ENCODE measurements around the gene MYRF.

MYRF gene

DNA sequence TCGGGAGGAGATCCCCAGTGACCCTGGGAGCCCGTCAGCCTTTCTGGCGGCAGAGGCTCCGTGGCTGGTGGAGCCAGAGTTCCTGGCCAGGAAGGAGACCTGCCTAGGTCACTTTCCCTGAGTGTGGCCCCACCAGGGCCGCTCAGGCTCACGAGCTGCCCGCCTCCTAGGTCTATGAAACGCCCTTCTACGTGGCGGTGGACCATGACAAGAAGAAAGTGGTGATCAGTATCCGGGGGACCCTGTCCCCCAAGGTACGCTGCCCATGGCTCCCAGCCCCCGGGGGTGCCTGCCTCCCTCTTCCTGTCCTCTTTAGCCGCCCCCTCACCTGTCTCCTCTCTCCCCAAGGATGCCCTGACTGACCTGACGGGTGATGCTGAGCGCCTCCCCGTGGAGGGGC, 17.0 kb upstream of the MYRF start:
- Histone ChIP-seq H3K27me3 (ENCODE audit: control insufficient read depth, insufficient read depth, low read length) (no peaks in the 10 kb centered on the region), H3K9me3 (ENCODE audit: control insufficient read depth, low read length) (no peaks in the 10 kb centered on the region), H3K4me1 (ENCODE audit: control insufficient read depth, insufficient read depth, low read length) (peaks cover 4% of the 10 kb centered on the region), H3K9ac (ENCODE audit: low read length) (no peak overlapping the region), H3K36me3 (ENCODE audit: control insufficient read depth, insufficient read depth, low read length) (no peaks in the 10 kb centered on the region), H3K4me3 (ENCODE audit: low read length) (no peak overlapping the region)

- Histone ChIP-seq H3K9ac (ENCODE audit: low read length) (no peak overlapping the region), H3K4me3 (ENCODE audit: low read length) (no peak overlapping the region), H3K36me3 (ENCODE audit: control insufficient read depth, insufficient read depth, low read length) (no peaks in the 10 kb centered on the region), H3K9me3 (ENCODE audit: control insufficient read depth, low read length) (no peaks in the 10 kb centered on the region), H3K27me3 (ENCODE audit: control insufficient read depth, insufficient read depth, low read length) (no peaks in the 10 kb centered on the region), H3K4me1 (ENCODE audit: control insufficient read depth, insufficient read depth, low read length) (peaks cover 4% of the 10 kb centered on the region)
Measured at GRCh38 chr11:61736310-61736709, 16.1 kb upstream of the MYRF start.

DNA sequence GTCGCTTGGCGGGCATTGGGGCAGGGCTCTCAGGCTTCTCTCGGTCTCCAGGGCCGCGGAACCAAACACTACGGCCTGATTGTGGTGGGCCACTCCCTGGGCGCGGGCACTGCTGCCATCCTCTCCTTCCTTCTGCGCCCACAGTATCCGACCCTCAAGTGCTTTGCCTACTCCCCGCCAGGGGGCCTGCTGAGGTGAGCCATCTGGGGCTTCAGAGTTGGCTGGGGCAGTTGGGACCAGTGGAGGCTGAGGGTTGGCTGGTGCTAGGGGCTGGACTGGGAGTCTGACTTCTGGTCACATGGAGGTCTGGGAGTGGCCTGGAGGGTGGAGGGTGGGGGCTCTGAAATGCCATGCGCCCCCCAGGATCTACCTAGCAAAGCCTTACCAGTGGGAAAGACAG, 15.3 kb upstream of the MYRF start:
- Histone ChIP-seq H3K27me3 (ENCODE audit: control insufficient read depth, insufficient read depth, low read length) (no peaks in the 10 kb centered on the region), H3K4me3 (ENCODE audit: low read length) (no peak overlapping the region), H3K36me3 (ENCODE audit: control insufficient read depth, insufficient read depth, low read length) (no peaks in the 10 kb centered on the region), H3K4me1 (ENCODE audit: control insufficient read depth, insufficient read depth, low read length) (peaks cover 6% of the 10 kb centered on the region), H3K9ac (ENCODE audit: low read length) (no peak overlapping the region), H3K9me3 (ENCODE audit: control insufficient read depth, low read length) (no peaks in the 10 kb centered on the region)

- Histone ChIP-seq H3K4me1 (ENCODE audit: control insufficient read depth, insufficient read depth, low read length) (peaks cover 10% of the 10 kb centered on the region), H3K9ac (ENCODE audit: low read length) (no peak overlapping the region), H3K9me3 (ENCODE audit: control insufficient read depth, low read length) (no peaks in the 10 kb centered on the region), H3K4me3 (ENCODE audit: low read length) (no peak overlapping the region), H3K36me3 (ENCODE audit: control insufficient read depth, insufficient read depth, low read length) (no peaks in the 10 kb centered on the region), H3K27me3 (ENCODE audit: control insufficient read depth, insufficient read depth, low read length) (no peaks in the 10 kb centered on the region)
Measured at GRCh38 chr11:61737636-61738386, 14.6 kb upstream of the MYRF start.

GRCh38 chr11:61738776-61739175, 13.7 kb upstream of the MYRF start:
- H3K36me3 ChIP-seq (ENCODE audit: control insufficient read depth, insufficient read depth, low read length): no peaks in the 10 kb centered on the region
- no peak overlapping the region for H3K4me3 ChIP-seq (ENCODE audit: low read length)
- H3K9me3 ChIP-seq (ENCODE audit: control insufficient read depth, low read length): no peaks in the 10 kb centered on the region
- H3K4me1 ChIP-seq (ENCODE audit: control insufficient read depth, insufficient read depth, low read length): peaks cover 6% of the 10 kb centered on the region
- H3K9ac ChIP-seq (ENCODE audit: low read length): no peak overlapping the region
- H3K27me3 ChIP-seq (ENCODE audit: control insufficient read depth, insufficient read depth, low read length): no peaks in the 10 kb centered on the region

DNA sequence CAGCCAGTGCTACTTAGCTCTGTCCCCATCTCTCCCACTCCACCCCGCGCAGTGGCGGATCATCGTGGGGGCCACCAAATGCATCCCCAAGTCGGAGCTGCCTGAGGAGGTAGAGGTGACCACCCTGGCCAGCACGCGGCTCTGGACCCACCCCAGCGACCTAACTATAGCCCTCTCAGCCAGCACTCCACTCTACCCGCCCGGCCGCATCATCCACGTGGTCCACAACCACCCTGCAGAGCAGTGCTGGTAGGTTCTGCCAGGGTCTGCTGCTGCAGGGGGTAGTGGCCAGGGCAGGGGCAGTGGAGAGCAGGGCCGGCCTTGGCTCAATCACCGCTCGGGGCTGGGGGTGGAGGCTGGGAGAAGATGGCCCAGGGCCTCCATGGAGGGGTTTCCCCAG, 13.0 kb upstream of the MYRF start:
- Histone ChIP-seq H3K4me1 (ENCODE audit: control insufficient read depth, insufficient read depth, low read length) (peaks cover 6% of the 10 kb centered on the region), H3K27me3 (ENCODE audit: control insufficient read depth, insufficient read depth, low read length) (no peaks in the 10 kb centered on the region), H3K36me3 (ENCODE audit: control insufficient read depth, insufficient read depth, low read length) (no peaks in the 10 kb centered on the region), H3K9ac (ENCODE audit: low read length) (no peak overlapping the region), H3K4me3 (ENCODE audit: low read length) (no peak overlapping the region), H3K9me3 (ENCODE audit: control insufficient read depth, low read length) (no peaks in the 10 kb centered on the region)

DNA sequence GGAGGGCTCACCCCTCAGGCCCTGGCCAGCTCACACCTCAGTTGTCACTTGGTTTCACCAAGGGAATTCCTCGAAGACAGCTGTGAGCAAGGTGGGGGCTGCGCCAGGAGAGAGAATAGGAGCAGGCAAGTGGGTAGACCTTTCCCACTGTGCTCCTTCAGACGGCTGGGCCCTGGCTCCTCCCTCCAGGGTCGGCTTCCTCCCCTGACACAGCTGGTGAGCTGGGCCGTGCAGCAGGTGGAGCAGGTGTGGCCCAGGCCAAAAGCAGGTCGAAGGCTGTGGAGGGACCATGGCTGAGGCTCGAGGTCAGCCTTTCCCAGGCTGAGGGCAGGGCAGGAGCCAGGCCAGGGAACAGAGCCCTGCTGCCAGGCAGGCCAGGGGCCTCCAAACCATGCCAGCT, 12.5 kb upstream of the MYRF start:
- Histone ChIP-seq H3K27me3 (ENCODE audit: control insufficient read depth, insufficient read depth, low read length) (no peaks in the 10 kb centered on the region), H3K4me3 (ENCODE audit: low read length) (no peak overlapping the region), H3K36me3 (ENCODE audit: control insufficient read depth, insufficient read depth, low read length) (no peaks in the 10 kb centered on the region), H3K4me1 (ENCODE audit: control insufficient read depth, insufficient read depth, low read length) (peaks cover 6% of the 10 kb centered on the region), H3K9me3 (ENCODE audit: control insufficient read depth, low read length) (no peaks in the 10 kb centered on the region), H3K9ac (ENCODE audit: low read length) (no peak overlapping the region)

DNA sequence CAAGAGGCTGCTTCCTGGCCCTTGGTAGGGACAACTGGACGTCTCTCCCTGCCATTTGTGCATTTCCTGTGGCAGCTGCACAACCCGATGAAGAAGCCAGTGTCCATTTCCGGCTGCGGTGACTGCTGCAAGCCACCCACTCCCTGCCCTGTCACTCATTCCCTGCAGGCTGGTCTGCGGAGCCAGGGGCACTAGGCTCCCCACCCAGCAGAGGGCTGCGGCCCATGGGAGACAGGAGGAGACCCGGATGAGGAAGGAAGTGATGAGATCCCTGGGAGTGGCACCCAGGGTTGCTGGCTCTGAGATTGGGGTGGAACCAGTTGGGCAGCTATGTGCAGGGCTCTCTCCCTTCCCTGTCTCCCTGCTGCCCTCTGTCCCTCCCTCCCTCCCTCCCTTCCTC, 10.0 kb upstream of the MYRF start:
- no peak overlapping the region for H3K9ac ChIP-seq (ENCODE audit: low read length)
- no peaks in the 10 kb centered on the region for H3K36me3 ChIP-seq (ENCODE audit: control insufficient read depth, insufficient read depth, low read length)
- no peaks in the 10 kb centered on the region for H3K9me3 ChIP-seq (ENCODE audit: control insufficient read depth, low read length)
- H3K27me3 ChIP-seq (ENCODE audit: control insufficient read depth, insufficient read depth, low read length): no peaks in the 10 kb centered on the region
- H3K4me1 ChIP-seq (ENCODE audit: control insufficient read depth, insufficient read depth, low read length): peaks cover 11% of the 10 kb centered on the region
- no peak overlapping the region for H3K4me3 ChIP-seq (ENCODE audit: low read length)

DNA sequence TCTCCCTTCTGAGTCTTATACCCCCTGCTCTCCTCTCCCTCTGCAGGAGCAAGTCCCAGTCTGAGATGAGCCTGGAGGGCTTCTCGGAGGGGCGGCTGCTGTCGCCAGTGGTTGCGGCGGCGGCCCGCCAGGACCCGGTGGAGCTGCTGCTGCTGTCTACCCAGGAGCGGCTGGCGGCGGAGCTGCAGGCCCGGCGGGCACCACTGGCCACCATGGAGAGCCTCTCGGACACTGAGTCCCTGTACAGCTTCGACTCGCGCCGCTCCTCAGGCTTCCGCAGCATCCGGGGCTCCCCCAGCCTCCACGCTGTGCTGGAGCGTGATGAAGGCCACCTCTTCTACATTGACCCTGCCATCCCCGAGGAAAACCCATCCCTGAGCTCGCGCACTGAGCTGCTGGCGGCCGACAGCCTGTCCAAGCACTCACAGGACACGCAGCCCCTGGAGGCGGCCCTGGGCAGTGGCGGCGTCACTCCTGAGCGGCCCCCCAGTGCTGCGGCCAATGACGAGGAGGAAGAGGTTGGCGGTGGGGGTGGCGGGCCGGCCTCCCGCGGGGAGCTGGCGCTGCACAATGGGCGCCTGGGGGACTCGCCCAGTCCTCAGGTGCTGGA, 8.8 kb upstream of the MYRF start:
- Histone ChIP-seq H3K4me1 (ENCODE audit: control insufficient read depth, insufficient read depth, low read length) (peaks cover 21% of the 10 kb centered on the region), H3K9me3 (ENCODE audit: control insufficient read depth, low read length) (no peaks in the 10 kb centered on the region), H3K27me3 (ENCODE audit: control insufficient read depth, insufficient read depth, low read length) (no peaks in the 10 kb centered on the region), H3K4me3 (ENCODE audit: low read length) (no peak overlapping the region), H3K9ac (ENCODE audit: low read length) (no peak overlapping the region), H3K36me3 (ENCODE audit: control insufficient read depth, insufficient read depth, low read length) (no peaks in the 10 kb centered on the region)

GRCh38 chr11:61744181-61744580, 8.3 kb upstream of the MYRF start:
- Histone ChIP-seq H3K9me3 (ENCODE audit: control insufficient read depth, low read length) (no peaks in the 10 kb centered on the region), H3K4me3 (ENCODE audit: low read length) (no peak overlapping the region), H3K36me3 (ENCODE audit: control insufficient read depth, insufficient read depth, low read length) (no peaks in the 10 kb centered on the region), H3K9ac (ENCODE audit: low read length) (no peak overlapping the region), H3K27me3 (ENCODE audit: control insufficient read depth, insufficient read depth, low read length) (no peaks in the 10 kb centered on the region), H3K4me1 (ENCODE audit: control insufficient read depth, insufficient read depth, low read length) (peaks cover 21% of the 10 kb centered on the region)

- H3K27me3 ChIP-seq (ENCODE audit: control insufficient read depth, insufficient read depth, low read length): no peaks in the 10 kb centered on the region
- peaks cover 21% of the 10 kb centered on the region for H3K4me1 ChIP-seq (ENCODE audit: control insufficient read depth, insufficient read depth, low read length)
- no peaks in the 10 kb centered on the region for H3K36me3 ChIP-seq (ENCODE audit: control insufficient read depth, insufficient read depth, low read length)
- no peaks in the 10 kb centered on the region for H3K9me3 ChIP-seq (ENCODE audit: control insufficient read depth, low read length)
- no peak overlapping the region for H3K9ac ChIP-seq (ENCODE audit: low read length)
- no peak overlapping the region for H3K4me3 ChIP-seq (ENCODE audit: low read length)
Measured at GRCh38 chr11:61744609-61745156, 7.8 kb upstream of the MYRF start.

- Histone ChIP-seq H3K4me3 (ENCODE audit: low read length) (no peak overlapping the region), H3K9ac (ENCODE audit: low read length) (peak overlapping the region; percentile 15), H3K27me3 (ENCODE audit: control insufficient read depth, insufficient read depth, low read length) (no peaks in the 10 kb centered on the region), H3K36me3 (ENCODE audit: control insufficient read depth, insufficient read depth, low read length) (no peaks in the 10 kb centered on the region), H3K4me1 (ENCODE audit: control insufficient read depth, insufficient read depth, low read length) (peaks cover 21% of the 10 kb centered on the region), H3K9me3 (ENCODE audit: control insufficient read depth, low read length) (no peaks in the 10 kb centered on the region)
Measured at GRCh38 chr11:61745781-61746441, 6.5 kb upstream of the MYRF start.
